ENCODE measurements around the gene R3HCC1L. TPM values are rescaled to one million over a fixed set of nuclear protein-coding genes. Genes with fewer than 3 reads are reported as not detected.

The R3HCC1L gene
- polyA plus RNA-seq, 1 donor from 2014 or later: 12.8 TPM

DNA sequence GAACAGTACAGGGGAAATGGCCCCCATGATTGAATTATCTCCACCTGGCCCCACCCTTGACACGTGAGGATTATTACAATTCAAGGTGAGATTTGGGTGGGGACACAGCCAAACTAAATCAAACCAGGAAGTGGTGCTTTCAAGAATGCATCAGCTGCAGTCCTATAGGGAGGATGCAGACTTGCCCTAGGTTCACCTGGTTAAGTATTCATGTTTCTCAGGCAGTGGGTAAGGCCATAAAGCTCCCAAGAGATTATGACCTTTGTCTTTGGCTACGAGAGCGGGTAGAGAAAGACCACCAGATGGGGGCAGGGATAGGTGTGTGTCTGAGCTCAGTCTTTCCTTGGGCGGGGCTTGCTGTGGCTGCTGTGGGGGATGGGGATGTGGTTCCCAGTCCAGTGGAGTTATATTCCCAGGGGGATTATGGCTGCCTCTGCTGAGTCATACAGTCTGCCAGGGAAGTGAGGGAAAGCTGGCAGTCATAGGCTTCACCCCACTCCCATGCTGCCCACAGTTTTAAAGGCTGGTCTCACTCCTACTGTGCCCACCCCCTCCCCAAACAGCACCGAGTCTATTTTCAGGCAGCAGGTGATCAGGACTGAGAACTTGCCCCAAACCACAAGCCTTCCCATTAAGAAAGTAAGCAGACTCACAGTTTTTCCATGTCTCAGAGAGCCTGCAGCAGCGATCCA, 8.4 kb upstream of the R3HCC1L start:
- TF ChIP-seq POLR2AphosphoS5 (IDR thresholded peaks at IDR 0.05): no peak
- TF ChIP-seq, protein P1, sequence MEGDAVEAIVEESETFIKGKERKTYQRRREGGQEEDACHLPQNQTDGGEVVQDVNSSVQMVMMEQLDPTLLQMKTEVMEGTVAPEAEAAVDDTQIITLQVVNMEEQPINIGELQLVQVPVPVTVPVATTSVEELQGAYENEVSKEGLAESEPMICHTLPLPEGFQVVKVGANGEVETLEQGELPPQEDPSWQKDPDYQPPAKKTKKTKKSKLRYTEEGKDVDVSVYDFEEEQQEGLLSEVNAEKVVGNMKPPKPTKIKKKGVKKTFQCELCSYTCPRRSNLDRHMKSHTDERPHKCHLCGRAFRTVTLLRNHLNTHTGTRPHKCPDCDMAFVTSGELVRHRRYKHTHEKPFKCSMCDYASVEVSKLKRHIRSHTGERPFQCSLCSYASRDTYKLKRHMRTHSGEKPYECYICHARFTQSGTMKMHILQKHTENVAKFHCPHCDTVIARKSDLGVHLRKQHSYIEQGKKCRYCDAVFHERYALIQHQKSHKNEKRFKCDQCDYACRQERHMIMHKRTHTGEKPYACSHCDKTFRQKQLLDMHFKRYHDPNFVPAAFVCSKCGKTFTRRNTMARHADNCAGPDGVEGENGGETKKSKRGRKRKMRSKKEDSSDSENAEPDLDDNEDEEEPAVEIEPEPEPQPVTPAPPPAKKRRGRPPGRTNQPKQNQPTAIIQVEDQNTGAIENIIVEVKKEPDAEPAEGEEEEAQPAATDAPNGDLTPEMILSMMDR (IDR thresholded peaks at IDR 0.05; ENCODE audit: poor library complexity, severe bottlenecking): no peak
- TF ChIP-seq EP300 (conservative IDR thresholded peaks at IDR 0.05; ENCODE audit: poor library complexity, severe bottlenecking): no peak
- TF ChIP-seq MXI1 (conservative IDR thresholded peaks at IDR 0.05; ENCODE audit: poor library complexity, severe bottlenecking): no peak
- no peak for TF ChIP-seq EZH2 (IDR thresholded peaks at IDR 0.05; ENCODE audit: borderline replicate concordance, insufficient read depth, low read length, poor library complexity, severe bottlenecking)
- no peak for TF ChIP-seq SMC3 (conservative IDR thresholded peaks at IDR 0.05; ENCODE audit: poor library complexity)
- TF ChIP-seq RAD21 (conservative IDR thresholded peaks at IDR 0.05): no peak
- TF ChIP-seq REST (IDR thresholded peaks at IDR 0.05; ENCODE audit: borderline replicate concordance): no peak
- TF ChIP-seq TAF1 (IDR thresholded peaks at IDR 0.05; ENCODE audit: low read depth): no peak
- H3K9ac ChIP-seq (ENCODE audit: low read length): no peak overlapping the region
- no peaks in the 10 kb centered on the region for H3K9me2 ChIP-seq (ENCODE audit: insufficient read depth, low read length)
- H3K27me3 ChIP-seq (ENCODE audit: insufficient read depth, low read depth, low read length): no peaks in the 10 kb centered on the region
- no peaks in the 10 kb centered on the region for H3F3A ChIP-seq (ENCODE audit: insufficient read depth, low read length, poor library complexity, severe bottlenecking)
- H3K36me3 ChIP-seq (ENCODE audit: insufficient read depth, low read length): no peaks in the 10 kb centered on the region
- no peaks in the 10 kb centered on the region for H3K9me3 ChIP-seq (ENCODE audit: low read length)
- H3K27ac ChIP-seq (ENCODE audit: low read length): no peak overlapping the region
- H3K4me3 ChIP-seq (ENCODE audit: low read length): no peak overlapping the region
- no peaks in the 10 kb centered on the region for H3K79me2 ChIP-seq (replicated peaks; ENCODE audit: insufficient read depth, low read length)
- H2AFZ ChIP-seq (ENCODE audit: low read depth, low read length): no peak overlapping the region
- H3K4me2 ChIP-seq (ENCODE audit: low read length): no peak overlapping the region
- no peaks in the 10 kb centered on the region for H4K20me1 ChIP-seq (ENCODE audit: insufficient read depth)

DNA sequence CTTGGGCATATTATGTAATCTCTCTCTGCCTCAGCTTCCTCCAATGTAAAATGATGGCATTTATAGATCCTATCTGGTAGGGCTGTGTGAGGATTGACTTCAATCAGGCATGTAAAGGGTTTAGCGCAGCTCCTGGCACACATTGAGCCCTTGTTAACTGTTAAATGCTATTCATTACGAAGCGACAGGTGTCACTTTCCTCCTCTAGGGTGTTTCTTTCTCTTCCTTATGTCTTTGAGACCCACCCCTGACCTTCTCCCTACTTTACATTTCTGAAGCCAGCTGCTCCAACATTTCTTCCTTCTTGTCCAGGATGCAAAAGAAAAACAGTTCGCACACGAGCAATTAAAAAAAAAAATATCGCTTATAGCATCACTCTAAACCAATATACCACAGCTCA, 5.7 kb upstream of the R3HCC1L start:
- no peaks in the 10 kb centered on the region for H3K9me2 ChIP-seq (ENCODE audit: insufficient read depth, low read length)
- no peak overlapping the region for H3K4me2 ChIP-seq (ENCODE audit: low read length)
- H3K9ac ChIP-seq (ENCODE audit: low read length): no peak overlapping the region
- no peaks in the 10 kb centered on the region for H4K20me1 ChIP-seq (ENCODE audit: insufficient read depth)
- no peaks in the 10 kb centered on the region for H3F3A ChIP-seq (ENCODE audit: insufficient read depth, low read length, poor library complexity, severe bottlenecking)
- no peak overlapping the region for H3K27ac ChIP-seq (ENCODE audit: low read length)
- H3K9me3 ChIP-seq (ENCODE audit: low read length): no peaks in the 10 kb centered on the region
- no peaks in the 10 kb centered on the region for H3K79me2 ChIP-seq (replicated peaks; ENCODE audit: insufficient read depth, low read length)
- H3K27me3 ChIP-seq (ENCODE audit: insufficient read depth, low read depth, low read length): no peaks in the 10 kb centered on the region
- no peaks in the 10 kb centered on the region for H3K36me3 ChIP-seq (ENCODE audit: insufficient read depth, low read length)
- H2AFZ ChIP-seq (ENCODE audit: low read depth, low read length): no peak overlapping the region
- TF ChIP-seq EP300 (conservative IDR thresholded peaks at IDR 0.05; ENCODE audit: poor library complexity, severe bottlenecking) (no peak), RAD21 (conservative IDR thresholded peaks at IDR 0.05) (no peak), REST (IDR thresholded peaks at IDR 0.05; ENCODE audit: borderline replicate concordance) (no peak), POLR2AphosphoS5 (IDR thresholded peaks at IDR 0.05) (no peak), SMC3 (conservative IDR thresholded peaks at IDR 0.05; ENCODE audit: poor library complexity) (no peak), MXI1 (conservative IDR thresholded peaks at IDR 0.05; ENCODE audit: poor library complexity, severe bottlenecking) (no peak)
- H3K4me3 ChIP-seq (ENCODE audit: low read length): no peak overlapping the region

All from neural cell (in vitro differentiated cells).